Testis (tissue), 3 donors: ENCODE measurements around the gene MAPKAP1. TPM values are rescaled to one million over a fixed set of nuclear protein-coding genes. Genes with fewer than 3 reads are reported as not detected.

Experiments used
- DNase-seq: peaks from one replicate; pipeline ENCODE4 v3.0.0-alpha.2; 2019
- H3K27ac ChIP-seq, 2 donors: fragments of 200-600 bp; sonication (generic); one replicate each; pipeline ENCODE4 v1.5.1; 2019
- H3K27me3 ChIP-seq: fragments of 200-600 bp; sonication (generic); one replicate; pipeline ENCODE4 v1.5.1; 2019
- H3K36me3 ChIP-seq: fragments of 200-600 bp; sonication (generic); one replicate; pipeline ENCODE4 v1.5.1; 2017; ENCODE audit warnings: low read depth; ENCODE audit errors: missing control alignments
- H3K4me1 ChIP-seq: fragments of 200-600 bp; sonication (generic); one replicate; pipeline ENCODE4 v1.5.1; 2019
- H3K4me3 ChIP-seq, 2 donors: fragments of 200-600 bp; sonication (generic); one replicate each; pipeline ENCODE4 v1.5.1; 2017 to 2019
- H3K9me3 ChIP-seq: fragments of 200-600 bp; sonication (generic); one replicate; pipeline ENCODE4 v1.5.1; 2017
- POLR2A ChIP-seq: fragments of 450-650 bp; IDR thresholded peaks from one replicate; pipeline ENCODE4 v1.6.1; 2017; ENCODE audit warnings: antibody characterized with exemption, mild to moderate bottlenecking, moderate library complexity
- WGBS, 2 donors: methylation state at CpG; one replicate each; pipeline ENCODE4 v1.1.5; 2018; 5-methylcytosine and 5-hydroxymethylcytosine counted together
- intact Hi-C: fragments of 100-400 bp; cut with DNase I; formaldehyde crosslinking; loops from one replicate; pipeline ENCODE4 v1.15.1; 2023; ENCODE audit warnings: low total_unique reads
- polyA plus RNA-seq: library from polyadenylated mRNA; stranded (reverse); fragments of 350-450 nt; fragmentation: Illumina TruSeq; extraction: RNeasy Lipid Tissue Mini Kit (QIAGEN cat#74804); gene quantifications from one replicate; pipeline ENCODE4 v1.2.3, GENCODE V29; 2014; ENCODE audit warnings: low read depth, low replicate concordance; ENCODE audit not compliant: insufficient read depth
- total RNA-seq, 2 donors: library from RNA; depleted of rRNA; stranded (reverse); fragments of >200 nt; gene quantifications; one replicate each; pipeline ENCODE4 v1.2.3, GENCODE V29; 2016
- TF ChIP-seq, protein P1 (sequence below), 3 experiments: fragments of 450-650 bp in 2 of 3; fragments of 200-600 bp in 1 of 3; sonication (generic) in 1 of 3; IDR thresholded peaks; one replicate each; pipeline ENCODE4 v1.5.1; 2016 to 2019; ENCODE audit warnings: antibody characterized with exemption in 3 of 3, mild to moderate bottlenecking in 2 of 3, moderate library complexity in 1 of 3

MAPKAP1 gene
- total and polyA plus RNA-seq, 3 donors from 2014 or later = 112 to 135 (median 115) TPM

DNA sequence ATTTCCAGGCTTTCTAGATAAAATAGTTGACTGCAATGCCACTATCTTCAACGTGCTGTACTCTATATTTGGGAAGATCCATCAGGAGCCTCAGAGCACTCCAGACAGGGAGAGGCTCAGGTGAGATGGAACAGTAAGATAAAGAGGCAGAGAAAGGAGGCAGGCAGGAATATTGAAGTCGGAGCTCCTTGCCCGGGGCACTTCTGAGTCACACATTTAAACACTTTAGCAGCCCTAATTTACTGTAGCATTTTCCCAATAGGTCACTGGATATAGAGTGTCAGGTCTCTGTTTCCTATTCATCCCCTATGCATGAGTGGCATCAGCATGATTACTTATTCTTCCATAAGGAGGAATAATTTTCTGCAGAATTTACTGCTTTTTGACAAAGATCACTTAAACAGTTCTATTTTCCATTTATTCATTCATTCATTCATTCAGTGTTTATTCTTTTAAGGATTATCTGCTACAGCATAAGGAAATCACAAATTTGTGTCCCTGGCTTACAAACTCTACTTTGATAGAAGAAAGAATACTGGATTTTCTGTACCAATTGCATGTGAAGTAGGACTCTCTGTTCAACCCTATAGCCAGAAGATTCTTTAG lies 170.7 kb downstream of the MAPKAP1 start:
- Histone ChIP-seq H3K36me3 (no peaks in the 10 kb centered on the region), H3K9me3 (no peaks in the 10 kb centered on the region), H3K27ac (no peak overlapping the region), H3K4me3 (no peak overlapping the region), H3K27me3 (no peaks in the 10 kb centered on the region), H3K4me1 (peaks cover 6% of the 10 kb centered on the region)
- TF ChIP-seq, protein P1, sequence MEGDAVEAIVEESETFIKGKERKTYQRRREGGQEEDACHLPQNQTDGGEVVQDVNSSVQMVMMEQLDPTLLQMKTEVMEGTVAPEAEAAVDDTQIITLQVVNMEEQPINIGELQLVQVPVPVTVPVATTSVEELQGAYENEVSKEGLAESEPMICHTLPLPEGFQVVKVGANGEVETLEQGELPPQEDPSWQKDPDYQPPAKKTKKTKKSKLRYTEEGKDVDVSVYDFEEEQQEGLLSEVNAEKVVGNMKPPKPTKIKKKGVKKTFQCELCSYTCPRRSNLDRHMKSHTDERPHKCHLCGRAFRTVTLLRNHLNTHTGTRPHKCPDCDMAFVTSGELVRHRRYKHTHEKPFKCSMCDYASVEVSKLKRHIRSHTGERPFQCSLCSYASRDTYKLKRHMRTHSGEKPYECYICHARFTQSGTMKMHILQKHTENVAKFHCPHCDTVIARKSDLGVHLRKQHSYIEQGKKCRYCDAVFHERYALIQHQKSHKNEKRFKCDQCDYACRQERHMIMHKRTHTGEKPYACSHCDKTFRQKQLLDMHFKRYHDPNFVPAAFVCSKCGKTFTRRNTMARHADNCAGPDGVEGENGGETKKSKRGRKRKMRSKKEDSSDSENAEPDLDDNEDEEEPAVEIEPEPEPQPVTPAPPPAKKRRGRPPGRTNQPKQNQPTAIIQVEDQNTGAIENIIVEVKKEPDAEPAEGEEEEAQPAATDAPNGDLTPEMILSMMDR (IDR thresholded peaks at IDR 0.05) = no peak
- no peak for TF ChIP-seq POLR2A
- 86% methylated on average over 3 of the region's 3 CpGs for WGBS, 2 donors
- intact Hi-C loops = no loop called here
- DNase-seq = no peak

DNA sequence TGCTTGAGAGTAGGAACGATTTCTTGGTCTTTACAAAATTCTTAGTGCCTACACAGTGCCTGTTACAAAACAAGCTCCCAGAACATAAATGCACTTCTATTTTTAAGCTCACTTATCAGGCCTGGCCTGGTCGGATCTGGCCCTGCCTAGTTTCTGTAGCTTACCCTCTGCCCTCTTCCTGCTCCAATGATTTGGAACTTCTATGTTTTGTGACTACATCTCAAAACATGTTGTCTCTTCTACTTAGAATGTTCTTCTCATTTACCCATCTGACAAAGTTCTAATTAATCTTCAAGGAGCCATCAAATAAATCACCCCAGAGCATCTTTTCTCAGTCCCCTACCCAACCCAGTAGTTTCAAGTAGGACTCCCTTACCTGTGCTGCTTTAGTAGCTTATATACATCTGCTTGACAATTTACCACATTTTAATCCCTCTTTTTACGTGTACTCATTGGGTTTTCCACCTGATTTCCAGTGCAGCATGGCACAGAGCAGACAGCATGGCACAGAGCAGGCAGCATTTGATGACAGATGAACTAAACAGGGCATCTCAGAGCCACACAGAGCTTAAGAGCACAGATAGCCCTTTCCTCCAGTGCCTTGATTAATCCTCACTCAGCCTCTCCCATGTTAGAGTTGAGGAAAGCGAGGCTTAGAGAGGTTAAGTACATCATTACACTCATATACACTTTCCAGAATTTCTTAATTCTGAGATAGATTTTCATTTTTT lies 171.9 kb downstream of the MAPKAP1 start:
- H3K4me1 ChIP-seq = peaks cover 6% of the 10 kb centered on the region
- H3K4me3 ChIP-seq = no peak overlapping the region
- no peaks in the 10 kb centered on the region for H3K27me3 ChIP-seq
- no peaks in the 10 kb centered on the region for H3K9me3 ChIP-seq
- no peak overlapping the region for H3K27ac ChIP-seq
- no peak for DNase-seq
- H3K36me3 ChIP-seq = no peaks in the 10 kb centered on the region
- WGBS, 2 donors = 72 to 90% methylated on average over 4 of the region's 4 CpGs
- TF ChIP-seq, protein P1 (IDR thresholded peaks at IDR 0.05) = no peak
- TF ChIP-seq POLR2A = no peak
- intact Hi-C loops = no loop called here

GRCh38 chr9:125532812-125533594 lies 174.0 kb downstream of the MAPKAP1 start:
- Histone ChIP-seq H3K27me3 (no peaks in the 10 kb centered on the region), H3K27ac (no peak overlapping the region), H3K4me3 (no peak overlapping the region), H3K4me1 (peaks cover 6% of the 10 kb centered on the region), H3K9me3 (no peaks in the 10 kb centered on the region), H3K36me3 (no peaks in the 10 kb centered on the region)
- no peak for TF ChIP-seq POLR2A
- TF ChIP-seq, protein P1 (IDR thresholded peaks at IDR 0.05) = no peak
- 95 to 97% methylated on average over 10 of the region's 10 CpGs for WGBS, 2 donors
- intact Hi-C loops = no loop called here
- no peak for DNase-seq

DNA sequence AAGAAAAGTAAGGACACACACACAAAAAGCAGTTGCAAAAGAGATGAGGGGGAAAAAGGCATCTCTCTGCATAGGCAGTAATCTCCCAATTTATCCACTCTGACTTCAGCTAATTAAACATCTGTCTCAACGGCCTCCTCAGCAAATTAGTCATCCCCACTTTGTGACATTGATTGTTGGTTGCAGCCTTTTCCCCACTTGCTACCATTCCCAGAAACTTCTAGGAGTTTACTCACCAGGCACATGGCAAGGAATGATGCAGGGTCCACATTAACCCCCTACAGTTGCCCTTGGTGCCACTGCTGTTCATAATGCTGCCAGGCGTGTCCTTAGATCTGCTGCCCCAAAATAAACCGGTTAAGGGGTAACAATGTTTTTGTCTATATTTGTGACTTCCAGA lies 174.6 kb downstream of the MAPKAP1 start:
- H3K36me3 ChIP-seq = no peaks in the 10 kb centered on the region
- no peak for DNase-seq
- intact Hi-C loops = no loop called here
- 97 to 100% methylated on average over 3 of the region's 3 CpGs for WGBS, 2 donors
- TF ChIP-seq, protein P1 (IDR thresholded peaks at IDR 0.05) = no peak
- no peak for TF ChIP-seq POLR2A
- no peaks in the 10 kb centered on the region for H3K27me3 ChIP-seq
- no peak overlapping the region for H3K4me3 ChIP-seq
- H3K27ac ChIP-seq = no peak overlapping the region
- no peaks in the 10 kb centered on the region for H3K9me3 ChIP-seq
- H3K4me1 ChIP-seq = peaks cover 2% of the 10 kb centered on the region
